Astrocyte of the spinal cord (primary cell): ENCODE data around the gene CDH22.

ENCODE experiments used
- DNase-seq: peaks from one replicate; pipeline ENCODE4 v3.0.0; 2011; ENCODE audit warnings: low read depth, low spot score
- H3K4me3 ChIP-seq: 2 replicates; pipeline ENCODE4 v1.5.1; 2011; ENCODE audit warnings: low read depth, mild to moderate bottlenecking, low read length, moderate library complexity
- CTCF ChIP-seq: IDR thresholded peaks from 2 replicates; pipeline ENCODE4 v1.5.1; 2012; ENCODE audit warnings: low read depth, mild to moderate bottlenecking, low read length, inconsistent platforms
- in situ Hi-C: cut with HindIII; loops from 2 replicates; pipeline ENCODE4 v1.10.0; 2017; ENCODE audit warnings: low sequenced_read_pairs

Gene CDH22

GRCh38 chr20:46273717-46274116, 34.6 kb downstream of the CDH22 start:
- no peak for TF ChIP-seq CTCF
- H3K4me3 ChIP-seq, result no peak overlapping the region
- in situ Hi-C loops, result no loop called here
- no peak for DNase-seq

- no peak overlapping the region for H3K4me3 ChIP-seq
- in situ Hi-C loops, result no loop called here
- no peak for TF ChIP-seq CTCF
- no peak for DNase-seq
Measured at GRCh38 chr20:46272389-46273047, 35.8 kb downstream of the CDH22 start.

GRCh38 chr20:46270977-46271744, 37.1 kb downstream of the CDH22 start:
- no peak for DNase-seq
- no peak overlapping the region for H3K4me3 ChIP-seq
- in situ Hi-C loops, result no loop called here
- TF ChIP-seq CTCF, result no peak

GRCh38 chr20:46269372-46269771, 38.9 kb downstream of the CDH22 start:
- in situ Hi-C loops, result no loop called here
- no peak for DNase-seq
- TF ChIP-seq CTCF, result no peak
- no peak overlapping the region for H3K4me3 ChIP-seq

- no peak for TF ChIP-seq CTCF
- in situ Hi-C loops, result no loop called here
- no peak for DNase-seq
Measured at GRCh38 chr20:46268662-46269061, 39.6 kb downstream of the CDH22 start.

GRCh38 chr20:46268131-46268614, 40.1 kb downstream of the CDH22 start:
- no peak for TF ChIP-seq CTCF
- in situ Hi-C loops, result no loop called here
- no peak overlapping the region for H3K4me3 ChIP-seq
- DNase-seq, result no peak

More at GRCh38 chr20:46268662-46269061, 39.6 kb downstream of the CDH22 start:
- no peak overlapping the region for H3K4me3 ChIP-seq
